ENCODE measurements around the gene RPS15.
A peak's percentile ranks its signal among the peaks of the same experiment; 100 is the strongest.
"Not testable (repeated sequence)": the region's sequence is repeated elsewhere in the genome, so short reads cannot be mapped to it uniquely, and the experiment has no call there.

The RPS15 gene

DNA sequence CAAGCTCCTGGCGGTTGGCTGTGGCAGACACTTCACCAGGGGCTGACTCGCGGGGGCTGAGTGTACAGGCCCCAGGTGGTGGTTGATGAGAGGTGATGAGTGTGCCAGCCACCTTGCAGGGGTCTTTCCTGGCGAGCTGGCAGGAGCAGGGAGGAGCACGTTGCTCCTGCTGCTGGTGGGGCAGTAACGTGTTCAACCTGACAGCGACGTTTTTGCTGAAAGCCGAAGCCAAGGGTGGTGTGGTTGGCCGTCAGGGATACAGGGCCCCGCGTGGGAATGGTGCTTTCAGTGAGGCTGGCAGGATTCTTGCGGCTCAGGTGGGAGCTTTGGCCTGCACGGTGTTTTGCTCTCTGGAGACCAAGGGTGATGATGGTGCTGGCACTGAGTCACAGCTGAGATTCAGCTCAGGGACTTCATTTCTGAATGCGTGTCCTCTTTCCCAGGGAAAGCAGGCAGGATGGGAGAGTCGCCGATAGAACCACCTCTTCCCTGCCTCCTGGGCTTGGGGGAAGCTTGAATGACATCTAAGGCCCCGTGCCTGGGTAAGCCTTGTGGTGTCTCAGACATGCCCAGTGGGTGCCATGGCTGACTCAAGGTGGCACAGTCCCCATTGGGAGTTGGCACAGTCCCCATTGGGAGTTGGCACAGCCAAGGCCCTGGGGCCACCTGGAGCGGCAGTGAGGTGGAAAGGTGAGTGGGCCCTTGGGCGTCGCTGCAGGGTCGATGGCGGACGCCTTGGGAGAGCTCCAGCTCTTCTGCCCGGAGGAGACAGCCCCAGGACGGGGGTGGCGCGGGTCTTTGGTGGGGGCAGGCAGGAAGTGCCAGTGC lies 22.0 kb upstream of the RPS15 start:
- DNase-seq, result peak in 2 of 42 donors; percentile 22 to 58
- intact Hi-C loops (cut with DNase I), result no loop called here

GRCh38 chr19:1417145-1417544 lies 21.1 kb upstream of the RPS15 start:
- intact Hi-C loops (cut with DNase I), result no loop called here
- DNase-seq, result peak in 15 of 42 donors; percentile 36 to 77 (median 58)

DNA sequence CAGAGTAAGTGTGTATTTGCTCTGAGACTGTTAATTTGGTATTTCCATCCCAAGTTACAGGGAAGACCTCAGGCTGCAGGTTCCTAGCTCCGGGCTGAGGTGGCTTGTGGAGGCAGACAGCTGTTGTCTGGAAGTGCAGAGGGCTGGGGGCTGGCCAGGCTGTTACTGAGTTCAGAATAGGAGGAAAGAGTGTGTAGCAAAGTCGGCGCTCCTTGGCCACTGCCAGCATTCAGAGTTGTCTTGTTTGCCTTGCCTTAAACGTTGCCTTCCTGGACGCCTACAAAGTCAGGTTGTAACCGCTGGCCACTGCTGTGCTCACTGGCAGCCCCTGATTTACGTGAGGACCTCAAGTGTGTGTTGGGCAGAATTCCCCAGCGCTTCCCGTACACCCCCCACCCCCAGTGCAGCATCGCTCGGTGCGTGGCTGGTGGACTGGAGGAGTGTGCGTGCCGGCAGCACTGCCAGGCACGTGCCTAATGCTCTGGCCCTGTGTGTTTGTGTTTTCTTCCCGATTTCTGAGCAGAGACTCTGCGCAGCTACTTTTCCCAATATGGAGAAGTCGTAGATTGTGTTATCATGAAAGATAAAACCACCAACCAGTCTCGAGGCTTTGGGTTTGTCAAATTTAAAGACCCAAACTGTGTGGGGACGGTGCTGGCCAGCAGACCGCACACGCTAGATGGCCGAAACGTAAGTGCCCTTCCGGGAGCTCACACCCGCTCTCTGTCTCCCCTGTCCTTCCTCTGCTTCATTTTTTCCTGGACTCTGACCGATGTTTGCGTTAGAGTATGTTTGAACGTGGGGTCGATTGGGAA lies 20.3 kb upstream of the RPS15 start:
- intact Hi-C loops (cut with DNase I), result no loop called here
- DNase-seq, result peak in 5 of 42 donors; percentile 24 to 60 (median 40)

- intact Hi-C loops (cut with DNase I), result no loop called here
- no peak for DNase-seq
These were observed 19.8 kb upstream of the RPS15 start for GRCh38 chr19:1418496-1418775.

- no peak for DNase-seq
- intact Hi-C loops (cut with DNase I), result no loop called here
These were observed 19.1 kb upstream of the RPS15 start for GRCh38 chr19:1418951-1419738.

DNA sequence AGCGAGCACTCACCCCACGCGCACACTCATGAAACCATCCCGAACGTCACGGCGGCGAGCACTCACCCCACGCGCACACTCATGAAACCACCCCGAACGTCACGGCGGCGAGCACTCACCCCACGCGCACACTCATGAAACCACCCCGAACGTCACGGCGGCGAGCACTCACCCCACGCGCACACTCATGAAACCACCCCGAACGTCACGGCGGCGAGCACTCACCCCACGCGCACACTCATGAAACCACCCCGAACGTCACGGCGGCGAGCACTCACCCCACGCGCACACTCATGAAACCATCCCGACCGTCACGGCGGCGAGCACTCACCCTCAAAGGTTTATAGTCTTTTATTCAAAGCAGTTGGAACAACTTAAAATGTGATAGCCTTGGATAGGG lies 18.1 kb upstream of the RPS15 start:
- intact Hi-C loops (cut with DNase I); DNase-seq: not testable (repeated sequence)

DNA sequence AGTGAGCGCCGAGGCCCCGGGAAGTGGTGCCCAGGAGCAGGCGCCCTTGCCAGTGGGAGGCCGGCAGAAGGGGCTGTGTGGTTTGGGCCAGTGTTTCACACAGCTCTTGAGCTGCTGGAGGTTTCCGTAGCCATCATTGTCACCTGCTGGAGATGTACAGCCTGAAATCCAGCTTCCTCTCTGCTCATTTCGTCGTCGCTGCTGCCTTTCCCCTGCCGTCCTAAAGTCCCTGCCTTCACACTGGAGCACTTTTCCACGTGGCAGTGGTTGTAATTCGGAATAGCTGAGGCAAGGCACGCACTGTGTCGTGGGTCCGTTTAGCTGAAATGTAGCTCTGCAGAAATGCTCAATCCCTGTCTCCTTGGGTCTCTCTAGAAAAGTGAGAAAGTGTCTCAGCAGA lies 17.6 kb upstream of the RPS15 start:
- intact Hi-C loops (cut with DNase I), result no loop called here
- no peak for DNase-seq

DNA sequence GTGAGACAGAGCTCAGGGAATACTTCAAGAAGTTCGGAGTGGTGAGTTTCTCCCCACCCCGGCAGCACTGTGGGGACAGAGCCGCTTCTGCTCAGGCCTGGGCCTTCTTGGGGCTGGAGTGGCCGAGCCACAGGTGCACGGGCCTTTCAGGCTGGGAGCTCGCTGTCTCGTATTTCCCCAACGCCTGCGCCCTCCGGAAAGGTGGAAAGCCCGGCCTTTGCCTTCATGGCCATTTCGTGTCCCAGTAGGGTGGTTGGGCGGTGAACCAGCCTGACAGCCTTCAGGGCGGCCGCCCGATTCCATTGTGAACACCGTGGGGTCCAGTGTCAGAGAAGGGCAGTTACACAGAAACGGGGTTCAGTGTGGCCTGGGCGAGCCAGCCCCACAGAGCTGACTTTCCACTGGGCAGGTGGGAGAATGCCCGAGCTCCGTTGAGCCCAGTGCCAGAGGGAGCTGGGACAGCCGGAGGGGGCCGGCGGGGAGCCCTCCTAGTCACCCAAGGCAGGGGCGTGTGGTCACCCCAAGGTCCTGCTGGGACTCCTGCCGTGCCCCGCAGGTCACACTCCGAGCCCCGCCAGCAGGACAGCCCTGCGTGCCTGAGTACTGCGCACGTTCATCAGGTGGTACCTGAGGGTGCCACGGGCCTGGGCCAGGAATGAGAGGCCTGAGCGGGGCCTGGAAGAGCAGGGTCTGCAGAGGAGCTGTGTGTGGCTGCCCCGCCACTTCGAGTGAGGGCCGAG lies 16.8 kb upstream of the RPS15 start:
- DNase-seq, result no peak
- intact Hi-C loops (cut with DNase I), result no loop called here

DNA sequence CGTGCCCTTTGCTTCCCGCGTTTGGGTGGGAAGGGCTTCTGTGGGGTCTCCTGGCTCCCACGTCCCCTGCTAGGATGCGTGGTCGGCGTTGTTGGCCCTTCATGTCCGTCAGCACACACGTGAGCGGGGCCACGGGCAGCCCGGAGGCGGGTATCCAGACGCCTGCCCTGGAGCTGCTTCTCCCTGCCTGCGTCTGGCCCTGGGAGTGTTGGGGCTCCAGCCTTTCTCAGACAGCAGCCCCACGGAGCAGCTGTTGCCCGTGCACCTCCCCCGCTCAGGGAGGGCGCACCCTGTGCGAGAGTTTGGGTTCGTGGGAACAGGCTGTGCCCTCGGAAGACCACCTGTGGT lies 16.3 kb upstream of the RPS15 start:
- DNase-seq, result no peak
- intact Hi-C loops (cut with DNase I), result no loop called here

GRCh38 chr19:1422360-1422759 lies 15.8 kb upstream of the RPS15 start:
- intact Hi-C loops (cut with DNase I), result no loop called here
- DNase-seq, result no peak

DNA sequence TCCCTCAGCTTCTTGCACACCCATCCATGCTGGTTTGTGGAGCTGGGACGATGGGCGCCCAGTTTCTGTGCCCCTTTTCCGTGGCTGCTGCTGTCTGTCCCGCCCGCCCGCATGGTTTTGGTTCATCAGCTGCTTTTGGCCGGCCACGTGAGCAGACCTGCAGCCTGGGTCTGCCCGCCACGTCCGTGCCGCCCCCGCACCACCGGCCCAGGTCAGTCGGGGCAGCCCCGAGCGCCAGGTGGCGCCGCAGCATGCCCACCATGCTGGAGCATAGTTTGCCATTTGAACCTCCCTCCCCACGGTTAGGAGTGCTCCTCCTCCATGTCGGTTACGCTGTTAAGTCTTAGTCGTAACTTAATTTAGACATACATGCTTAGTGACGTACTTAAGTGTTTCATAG lies 15.3 kb upstream of the RPS15 start:
- intact Hi-C loops (cut with DNase I), result no loop called here
- no peak for DNase-seq

GRCh38 chr19:1423436-1424191 lies 14.6 kb upstream of the RPS15 start:
- no peak for DNase-seq
- intact Hi-C loops (cut with DNase I), result no loop called here

- intact Hi-C loops (cut with DNase I), result no loop called here
- DNase-seq, result no peak
These were observed 13.8 kb upstream of the RPS15 start for GRCh38 chr19:1424192-1424955.

DNA sequence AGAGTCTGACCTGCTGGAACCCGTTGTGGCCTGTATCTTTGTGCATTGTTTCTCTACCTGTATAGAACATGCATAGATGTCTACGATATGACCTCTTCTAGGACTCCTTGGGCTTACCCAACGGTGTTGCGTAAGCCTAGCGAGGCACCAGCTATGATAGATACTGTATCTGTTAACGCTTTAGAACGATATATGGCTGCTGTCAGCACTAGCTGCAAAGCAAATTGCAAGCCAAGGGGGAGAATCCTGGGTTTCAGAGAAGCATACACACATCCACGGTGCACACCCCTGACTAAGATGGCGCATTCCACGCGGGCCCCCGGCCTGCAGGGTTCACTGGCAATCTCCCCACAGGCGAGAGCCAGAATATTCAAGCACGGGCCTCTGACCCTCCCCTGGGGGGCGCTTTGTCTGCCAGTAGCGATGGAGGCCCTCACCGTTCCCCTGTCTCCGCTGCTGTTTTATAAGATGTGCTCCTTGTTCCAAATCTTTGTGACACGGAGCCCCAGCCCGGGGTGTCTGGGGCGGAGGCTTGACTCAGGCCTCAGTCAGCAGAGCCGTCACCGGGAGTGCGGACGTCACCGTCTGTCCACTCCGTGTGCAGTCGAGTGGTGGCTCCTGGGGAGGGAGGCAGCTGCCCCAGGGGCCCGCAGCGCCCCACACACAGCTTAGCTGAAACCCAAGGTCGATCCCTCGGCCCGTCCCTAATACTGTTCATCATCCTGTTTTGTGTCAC lies 12.9 kb upstream of the RPS15 start:
- intact Hi-C loops (cut with DNase I), result no loop called here
- DNase-seq, result no peak

DNA sequence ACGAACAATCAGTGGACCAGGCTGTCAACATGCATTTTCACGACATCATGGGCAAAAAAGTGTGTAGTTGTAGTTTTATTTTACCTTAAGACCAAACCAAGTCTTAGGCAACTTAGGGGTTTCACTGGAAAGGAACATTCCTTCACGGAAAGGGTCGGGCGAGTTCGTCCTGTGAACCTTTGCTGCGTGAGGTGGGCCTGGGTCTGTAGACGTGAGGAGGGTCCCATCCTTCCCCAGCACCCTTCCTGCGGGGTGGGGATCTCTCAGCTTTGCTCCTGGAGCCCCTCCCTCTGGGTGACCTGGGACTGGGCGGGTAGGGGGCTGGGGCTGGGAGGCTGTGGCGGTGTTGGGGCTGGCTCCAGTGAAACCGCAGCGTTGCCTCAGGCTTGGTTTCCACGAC lies 12.3 kb upstream of the RPS15 start:
- intact Hi-C loops (cut with DNase I), result no loop called here
- DNase-seq, result no peak

DNA sequence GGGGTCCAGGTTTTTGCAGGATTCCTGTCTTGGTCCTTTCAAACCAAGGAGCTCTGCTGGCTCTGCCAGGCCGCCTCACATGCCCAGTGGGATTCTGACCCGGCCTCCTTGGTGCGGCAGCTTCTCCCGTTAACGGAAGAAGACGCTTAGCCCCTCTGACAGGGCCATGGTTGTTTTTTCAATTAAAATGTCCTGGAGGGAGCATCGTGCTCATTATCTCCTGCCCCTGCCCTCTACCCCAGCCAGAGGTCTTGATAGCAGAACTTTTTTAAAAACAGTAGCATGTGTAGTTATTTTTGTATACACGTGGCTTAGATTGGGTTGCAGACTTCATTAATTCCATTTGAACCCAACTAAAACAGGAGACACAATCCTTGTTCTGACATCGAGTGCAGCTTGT lies 11.5 kb upstream of the RPS15 start:
- intact Hi-C loops (cut with DNase I), result no loop called here
- no peak for DNase-seq

- peak in 7 of 42 donors; percentile 40 to 69 (median 49) for DNase-seq
- intact Hi-C loops (cut with DNase I), result no loop called here
These were observed 10.8 kb upstream of the RPS15 start for GRCh38 chr19:1427221-1427920.
